ENCODE data around the gene ACAD11.
A peak's percentile ranks its signal among the peaks of the same experiment; 100 is the strongest.

The ACAD11 gene

GRCh38 chr3:132660052-132660810 is 622 bp upstream of the ACAD11 start, which contains the start of gene UBA5:
UBA5 (plus strand) TSS chr3:132660329; CDS start chr3:132660538, 209 bp downstream.
- TF ChIP-seq CTCF (conservative IDR thresholded peaks at IDR 0.05) = no peak
- H3K27ac ChIP-seq = peak within 1 kb of the TSS; percentile 94

- TF ChIP-seq CTCF (conservative IDR thresholded peaks at IDR 0.05) = no peak
- H3K27ac ChIP-seq = peak overlapping the region; percentile 94
These were observed 627 bp downstream of the ACAD11 start for GRCh38 chr3:132659000-132659364.

GRCh38 chr3:132657869-132658747 is 1.5 kb downstream of the ACAD11 start:
- H3K27ac ChIP-seq = peak overlapping the region; percentile 94
- no peak for TF ChIP-seq CTCF (conservative IDR thresholded peaks at IDR 0.05)

- H3K27ac ChIP-seq = peak overlapping the region; percentile 86
- TF ChIP-seq CTCF (conservative IDR thresholded peaks at IDR 0.05) = no peak
These were observed 4.1 kb downstream of the ACAD11 start for GRCh38 chr3:132655471-132655870.

- TF ChIP-seq CTCF (conservative IDR thresholded peaks at IDR 0.05) = no peak
- H3K27ac ChIP-seq = peak overlapping the region; percentile 86
These were observed 4.9 kb downstream of the ACAD11 start for GRCh38 chr3:132654721-132655120.

GRCh38 chr3:132654190-132654589 is 5.4 kb downstream of the ACAD11 start:
- peak overlapping the region; percentile 86 for H3K27ac ChIP-seq

More at GRCh38 chr3:132654190-132654589, 5.4 kb downstream of the ACAD11 start:
- TF ChIP-seq CTCF (conservative IDR thresholded peaks at IDR 0.05) = no peak
